Measurements from ENCODE around the gene NKD2.

Gene NKD2

DNA sequence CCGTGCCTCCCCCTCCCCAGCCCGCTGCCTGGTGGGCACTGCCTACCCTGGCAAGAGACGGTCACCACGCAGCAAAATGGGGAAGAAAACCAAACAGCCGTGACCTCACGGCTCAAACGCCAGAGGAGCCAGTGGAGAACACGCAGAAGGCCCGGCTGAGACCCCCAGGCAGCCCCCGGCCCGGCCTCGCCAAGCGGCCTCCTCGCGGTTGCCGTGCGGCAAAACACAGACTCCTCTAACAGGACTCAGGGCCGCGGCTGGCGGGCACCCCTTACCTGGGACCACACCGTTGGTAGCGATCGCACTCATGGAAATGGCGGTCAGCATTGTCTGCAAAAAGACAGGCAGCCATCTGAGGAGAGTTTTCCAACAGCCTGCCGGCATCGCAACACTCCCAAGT is 79.4 kb downstream of the NKD2 start:
- no peak for DNase-seq (ENCODE audit: low read depth, low spot score)

Data from activated naive CD8-positive, alpha-beta T cell treated with anti-CD3 and anti-CD28 coated beads, Interleukin-2, amount 50 U/mL, for 16 hours (primary cell).